ENCODE measurements around the gene LRIT3.
A peak's percentile ranks its signal among the peaks of the same experiment; 100 is the strongest.

The LRIT3 gene

GRCh38 chr4:109847896-109848442 lies at the start of gene LRIT3:
Gene LRIT3, plus strand, starts transcription at chr4:109848107. Its CDS starts 95 bp downstream, at chr4:109848202.
- DNase-seq = no peak

GRCh38 chr4:109798866-109799265 lies 49.0 kb upstream of the LRIT3 start:
- DNase-seq = no peak

DNA sequence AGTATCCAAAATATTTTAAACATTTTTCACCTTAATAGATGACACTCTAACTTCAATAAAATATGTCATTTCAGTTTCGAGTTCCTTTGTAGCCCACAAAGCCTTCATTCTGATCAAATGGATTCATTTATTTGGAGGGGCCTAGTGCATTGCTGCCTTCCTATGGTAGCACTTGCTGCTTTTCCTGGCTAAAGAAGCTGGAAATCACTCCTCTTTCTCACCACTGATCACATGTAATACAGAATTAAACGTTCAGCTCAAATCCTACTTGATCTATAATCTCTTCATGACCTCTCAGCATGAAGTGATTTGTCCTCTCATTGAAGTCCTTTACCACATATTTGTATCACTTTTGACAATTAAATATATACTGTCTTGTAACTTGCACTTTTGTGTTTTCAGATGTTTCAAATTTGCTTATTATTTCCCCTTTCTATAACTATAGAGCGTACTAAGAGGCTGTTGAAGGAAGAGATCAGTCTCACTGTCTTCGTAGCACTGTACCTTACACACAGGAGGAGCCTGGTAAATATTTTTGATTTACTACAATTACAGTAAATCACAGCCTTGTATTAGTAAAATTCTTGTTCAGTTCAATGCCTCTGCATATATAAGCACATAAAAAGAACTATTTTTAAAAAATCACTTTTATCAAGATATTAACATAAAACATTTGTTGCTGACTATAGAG lies 46.7 kb upstream of the LRIT3 start:
- DNase-seq = no peak

DNA sequence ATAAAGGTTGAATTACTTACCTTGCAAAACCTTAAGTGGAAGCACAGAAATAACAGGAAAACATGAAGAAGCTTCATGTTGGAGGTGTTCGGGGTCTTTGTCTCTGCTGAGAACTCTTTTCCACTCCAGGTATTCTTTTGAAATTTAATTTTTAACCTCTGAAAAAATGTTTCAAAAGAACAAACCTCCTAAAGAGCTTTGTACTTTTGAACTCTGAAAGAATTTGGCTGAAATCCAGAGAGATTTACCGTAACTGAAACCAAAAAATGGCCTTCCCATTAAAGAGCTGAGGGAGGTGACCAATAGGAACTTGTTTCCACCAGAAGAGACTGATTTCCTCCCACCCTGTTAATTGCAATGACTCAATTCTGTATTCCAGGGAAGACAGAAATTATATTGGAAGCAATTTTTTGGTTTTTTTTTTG lies 46.0 kb upstream of the LRIT3 start, which contains the start of gene CFI:
Gene CFI, minus strand, starts transcription at position 105 of the 425 bp plus-strand sequence. Its CDS starts 28 bp downstream, at position 77.
- no peak for DNase-seq

GRCh38 chr4:109803924-109804571 lies 43.9 kb upstream of the LRIT3 start:
- no peak for DNase-seq

DNA sequence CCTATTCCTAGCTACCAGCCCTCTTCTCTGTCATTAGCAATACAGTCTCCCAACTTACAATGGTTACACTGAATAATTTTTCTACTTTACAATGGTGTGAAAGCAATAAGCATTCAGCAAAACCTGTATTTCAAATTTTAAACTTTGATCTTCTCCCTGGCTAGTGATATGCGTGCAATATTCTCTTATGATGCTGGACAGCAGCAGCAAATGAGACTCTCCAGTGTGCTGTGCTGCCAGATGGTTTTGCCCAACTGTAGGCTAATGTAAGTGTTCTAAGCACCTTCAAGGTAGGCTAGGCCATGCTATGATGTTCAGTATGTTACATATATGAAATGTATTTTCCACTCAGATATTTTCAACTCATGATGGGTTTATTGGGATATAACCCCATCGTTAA lies 38.3 kb upstream of the LRIT3 start:
- no peak for DNase-seq

- no peak for DNase-seq
These were observed 37.1 kb upstream of the LRIT3 start for GRCh38 chr4:109810552-109811387.

- no peak for DNase-seq
These were observed 36.2 kb upstream of the LRIT3 start for GRCh38 chr4:109811707-109812106.

DNA sequence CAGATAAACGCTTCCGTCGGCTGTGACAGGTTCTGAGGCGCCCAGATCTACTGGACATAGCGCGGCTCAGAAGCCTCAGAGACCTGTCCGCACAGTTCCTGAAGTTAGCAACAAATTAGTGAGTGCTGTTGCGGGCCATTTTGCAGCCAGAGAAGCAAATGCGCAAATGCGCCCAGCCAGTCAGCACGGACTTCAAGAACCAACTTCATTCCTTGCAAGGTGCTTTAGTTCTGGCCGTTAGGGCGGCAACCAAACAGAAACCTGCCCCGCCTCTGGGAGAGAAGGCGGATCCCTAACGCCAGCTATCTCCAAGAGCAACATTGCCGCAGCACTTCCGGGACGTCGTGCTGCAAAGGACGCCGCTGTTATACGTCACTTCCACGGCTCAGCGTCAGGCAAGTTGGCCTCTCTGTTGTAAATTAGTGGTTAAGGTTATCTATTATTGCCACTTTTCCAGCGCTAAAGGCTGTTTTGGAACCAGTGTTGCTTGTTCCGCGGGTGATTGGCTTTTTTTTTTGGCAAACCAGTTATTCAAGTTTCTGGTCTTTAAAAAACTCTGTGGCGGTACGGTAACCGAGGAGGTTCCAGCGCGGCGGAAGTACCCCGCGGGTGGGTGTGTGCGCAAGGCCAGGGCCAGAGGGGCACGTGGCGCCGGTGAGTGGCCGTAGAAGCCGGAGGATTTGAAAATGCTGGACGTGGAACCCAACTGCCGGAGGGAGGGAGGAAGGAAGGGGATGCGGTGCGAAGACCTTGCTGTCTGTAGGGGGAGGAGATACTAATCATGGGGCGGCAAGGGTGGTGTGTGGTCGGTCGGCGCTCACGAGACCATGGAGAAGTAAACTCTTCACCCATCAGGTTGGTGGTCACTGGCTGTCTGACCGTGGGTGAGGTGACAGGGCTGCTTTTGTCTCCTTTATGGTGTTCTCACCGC lies 32.5 kb upstream of the LRIT3 start, which contains the start of gene GAR1:
Gene GAR1, plus strand, starts transcription at position 612 of the 931 bp plus-strand sequence. CDS start 403 bp downstream, outside the sequence.
- DNase-seq = peak; percentile 62 to 72 (median 66)

GRCh38 chr4:109816082-109816442 lies 31.8 kb upstream of the LRIT3 start:
- peak; percentile 1 to 4 (median 2) for DNase-seq

DNA sequence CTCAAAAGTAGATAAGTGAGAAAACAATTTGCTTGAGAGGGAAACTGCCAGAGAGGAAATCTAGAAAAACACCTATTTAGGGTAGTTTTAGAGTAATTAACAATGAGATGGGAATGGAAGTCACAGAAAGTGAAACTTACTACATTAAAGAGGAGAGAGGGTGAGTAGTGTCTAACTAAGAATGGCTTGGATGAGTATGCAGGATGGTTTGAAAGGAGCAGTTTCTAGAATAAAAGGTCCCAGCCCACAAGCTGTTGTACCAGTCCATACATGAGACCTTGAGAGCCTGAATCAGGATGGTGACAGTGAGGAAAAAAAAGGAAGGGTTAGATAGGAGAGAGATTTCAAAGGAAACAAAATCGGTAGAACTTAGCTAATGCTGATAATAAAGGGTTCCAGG lies 31.0 kb upstream of the LRIT3 start:
- no peak for DNase-seq

DNA sequence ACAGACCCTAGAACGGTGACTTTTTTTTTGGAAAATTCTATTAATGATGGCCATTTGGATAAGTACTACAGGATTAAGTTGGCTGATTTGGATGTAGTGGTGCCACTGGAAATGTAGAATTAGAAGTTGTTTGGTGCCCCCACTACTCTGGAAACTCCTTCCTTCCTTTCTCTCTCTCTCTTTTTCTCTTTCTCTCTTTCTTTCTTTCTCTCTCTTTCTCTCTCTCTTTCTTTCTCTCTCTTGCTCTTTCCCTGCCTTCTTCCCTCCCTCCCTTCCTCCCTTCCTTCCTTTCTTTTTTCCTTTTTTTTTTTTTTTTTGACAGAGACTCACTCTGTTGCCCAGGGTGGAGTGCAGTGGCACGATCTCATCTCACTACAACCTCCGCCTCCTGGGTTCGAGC lies 29.6 kb upstream of the LRIT3 start:
- no peak for DNase-seq

- DNase-seq = no peak
These were observed 27.3 kb upstream of the LRIT3 start for GRCh38 chr4:109820563-109820962.

DNA sequence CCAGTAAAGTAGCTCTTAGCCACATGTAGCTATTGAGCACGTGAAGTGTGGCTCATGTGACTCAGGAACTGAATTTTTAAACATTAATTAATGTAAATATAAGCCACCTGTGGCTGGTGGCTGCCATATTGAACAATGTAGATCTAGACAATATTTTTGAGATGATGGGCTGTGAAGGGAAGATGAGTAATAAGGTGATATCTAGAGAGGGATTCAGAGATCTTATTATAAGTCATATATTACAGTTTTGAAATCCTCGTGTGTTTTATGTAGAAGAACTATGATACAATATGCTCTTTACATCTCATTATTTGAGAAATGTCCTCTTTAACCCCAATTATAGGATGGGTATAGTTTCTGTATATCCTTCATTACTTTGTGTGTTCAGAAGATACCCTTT lies 26.7 kb upstream of the LRIT3 start:
- no peak for DNase-seq

GRCh38 chr4:109826719-109827118 lies 21.2 kb upstream of the LRIT3 start:
- DNase-seq = no peak

DNA sequence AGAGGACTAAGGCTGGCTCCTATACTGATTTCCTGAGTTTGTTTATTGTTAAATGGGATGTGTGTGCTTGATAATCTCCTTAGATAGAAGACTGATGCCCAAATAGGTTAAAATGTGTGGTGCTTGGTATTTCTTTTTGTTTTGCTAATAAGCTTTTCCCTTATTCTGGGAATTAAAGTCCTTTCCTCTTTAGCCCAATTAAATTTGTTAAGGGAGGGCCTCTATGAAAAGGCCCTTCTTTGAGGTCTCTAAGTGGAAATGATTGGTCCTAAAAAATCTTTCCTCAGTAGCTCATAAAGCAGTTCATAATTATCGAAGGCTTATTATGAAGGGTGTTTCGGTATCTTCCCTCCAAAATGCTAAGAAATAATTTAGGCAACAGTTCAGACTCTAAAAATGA lies 20.2 kb upstream of the LRIT3 start, which contains the start of gene RRH:
Gene RRH, plus strand, starts transcription at position 301 of the 400 bp plus-strand sequence. Its CDS starts 56 bp downstream, at position 357.
- DNase-seq = no peak

GRCh38 chr4:109833756-109834155 lies 14.2 kb upstream of the LRIT3 start:
- DNase-seq = no peak

GRCh38 chr4:109836985-109837384 lies 10.9 kb upstream of the LRIT3 start:
- no peak for DNase-seq

DNA sequence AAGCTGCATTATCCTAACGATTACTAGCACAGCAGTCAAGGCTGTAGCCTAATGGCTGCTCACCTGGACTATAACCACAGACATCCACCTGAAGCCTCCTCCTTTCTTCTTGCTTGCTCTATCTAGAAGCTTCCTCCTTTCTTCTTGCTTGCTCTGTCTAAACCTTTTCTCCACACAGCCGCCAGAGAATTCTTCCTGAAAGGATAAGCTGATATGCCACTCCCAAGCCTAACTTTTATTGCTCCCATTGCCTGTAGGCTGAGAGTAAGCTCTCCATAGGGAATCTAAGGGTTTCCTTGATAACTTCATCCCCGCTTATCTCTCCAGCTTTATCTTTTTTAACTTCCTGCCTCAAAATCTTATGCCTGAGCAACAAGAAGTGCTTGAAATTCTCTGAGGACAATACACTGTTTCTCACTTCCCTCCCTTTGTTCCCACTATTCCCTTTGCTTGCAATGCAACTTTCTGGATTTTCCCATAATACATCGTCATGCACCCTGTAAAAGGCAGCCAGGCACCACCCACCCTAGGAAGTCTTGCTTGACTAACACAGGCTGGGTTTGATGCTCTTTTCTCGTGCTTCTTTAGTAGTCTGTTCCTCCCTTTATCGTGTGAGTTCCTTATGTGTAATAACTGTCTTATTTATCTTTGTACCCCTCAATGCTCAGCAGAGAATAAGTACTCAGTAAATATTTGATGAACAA lies 1.4 kb upstream of the LRIT3 start:
- DNase-seq = no peak

DNA sequence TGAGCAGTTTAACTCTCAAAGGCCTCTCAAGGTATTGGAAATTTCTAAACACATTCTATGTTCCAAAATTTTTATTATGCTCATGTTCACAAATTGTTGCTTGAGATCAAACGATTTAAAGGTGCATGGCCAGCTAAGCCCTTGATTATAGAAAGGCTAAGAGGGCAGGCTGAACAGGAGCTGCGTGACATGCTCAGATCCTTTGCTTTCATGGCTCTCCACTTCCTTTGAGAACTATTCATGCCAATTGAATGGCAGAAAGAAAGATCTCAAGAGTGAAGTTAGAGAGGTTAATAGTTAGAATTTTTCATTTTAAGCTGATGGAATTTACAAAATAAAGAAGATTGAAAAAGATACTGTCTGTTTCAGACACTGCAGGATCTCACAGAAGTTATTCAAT lies 594 bp downstream of the LRIT3 start:
- no peak for DNase-seq

DNA sequence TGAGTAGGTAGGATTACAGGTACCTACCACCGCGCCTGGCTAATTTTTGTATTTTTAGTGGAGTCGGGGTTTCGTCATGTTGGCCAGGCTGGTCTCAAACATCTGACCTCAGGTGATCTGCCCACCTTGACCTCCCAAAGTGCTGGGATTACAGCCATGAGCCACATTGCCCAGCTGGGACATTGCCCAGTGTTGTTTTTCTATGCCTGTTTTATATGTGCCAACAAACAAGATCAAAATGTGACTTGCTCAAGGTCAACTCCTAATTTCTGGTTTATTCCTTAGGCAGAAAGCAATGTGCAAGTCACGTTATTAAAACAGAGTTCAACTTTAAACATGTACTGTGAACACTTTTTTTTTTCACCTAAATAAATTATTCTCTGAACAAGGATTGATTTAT lies 2.7 kb downstream of the LRIT3 start:
- DNase-seq = no peak
